IMR-90 (cell line): ENCODE results near the gene CTIF. TPM values are rescaled to one million over a fixed set of nuclear protein-coding genes. Genes with fewer than 3 reads are reported as not detected.

Experiments used
- ATAC-seq: fragments of 200-7000 bp; cut with Tn5 transposase; 2 replicates; pipeline ENCODE4 v1.9.1; 2020; ENCODE audit warnings: low read depth, mild to moderate bottlenecking, moderate library complexity
- BruUV-seq: library from RNA; stranded (reverse); fragments of 400-500 nt; replicated peaks from 2 replicates; lab custom pipeline; 2021; lab: Mats Ljungman, UMichigan
- CTCF ChIA-PET: fragments of 300-600 bp; formaldehyde crosslinking; extraction: SDS; loops from one replicate; lab custom pipeline; 2021; ENCODE audit warnings: antibody characterized with exemption; lab: Yijun Ruan, JAX
- POLR2A ChIA-PET: fragments of 300-600 bp; sonication (Branson Sonifier 250); formaldehyde crosslinking; loops from one replicate; lab custom pipeline; 2022; ENCODE audit warnings: antibody characterized with exemption; ENCODE audit not compliant: unreplicated experiment; lab: Charles Lee
- DNase-seq: peaks from one replicate; pipeline ENCODE4 v3.0.0; 2013
- H2AFZ ChIP-seq: replicated peaks from 2 replicates; pipeline ENCODE3; 2013; ENCODE audit warnings: low read length, mild to moderate bottlenecking; ENCODE audit not compliant: poor library complexity
- H2AK5ac ChIP-seq: 2 replicates; pipeline ENCODE4 v1.6.1; 2013; ENCODE audit warnings: low read depth, low read length, inconsistent platforms
- H2AK9ac ChIP-seq: replicated peaks from 2 replicates; pipeline ENCODE3; 2013; ENCODE audit warnings: mild to moderate bottlenecking, low read depth, low read length, moderate library complexity; ENCODE audit not compliant: poor library complexity
- H2BK120ac ChIP-seq: 2 replicates; pipeline ENCODE4 v1.6.1; 2013; ENCODE audit warnings: low read depth, low read length, inconsistent platforms
- H2BK15ac ChIP-seq: 3 replicates; pipeline ENCODE4 v1.6.1; 2013; ENCODE audit warnings: low read depth, low read length, inconsistent platforms
- H2BK20ac ChIP-seq: 2 replicates; pipeline ENCODE4 v1.6.1; 2013; ENCODE audit warnings: low read depth, mild to moderate bottlenecking, inconsistent platforms, low read length, moderate library complexity
- H2BK5ac ChIP-seq: 2 replicates; pipeline ENCODE4 v1.6.1; 2013; ENCODE audit warnings: mild to moderate bottlenecking, low read depth, low read length, inconsistent platforms; ENCODE audit not compliant: poor library complexity, severe bottlenecking
- H3K14ac ChIP-seq: replicated peaks from 2 replicates; pipeline ENCODE4 v1.6.1; 2013; ENCODE audit warnings: low read depth, low read length, inconsistent platforms
- H3K18ac ChIP-seq: 2 replicates; pipeline ENCODE4 v1.6.1; 2013; ENCODE audit warnings: low read depth, low read length, control low read depth
- H3K23ac ChIP-seq: 2 replicates; pipeline ENCODE4 v1.6.1; 2013; ENCODE audit warnings: low read depth, low read length, inconsistent platforms
- H3K27ac ChIP-seq: 2 replicates; pipeline ENCODE4 v1.5.1; 2013; ENCODE audit warnings: mild to moderate bottlenecking, control low read depth, low read length; ENCODE audit not compliant: insufficient read depth
- H3K27me3 ChIP-seq: 2 replicates; pipeline ENCODE4 v1.6.1; 2013; ENCODE audit warnings: low read length; ENCODE audit not compliant: control insufficient read depth, insufficient read depth
- H3K36me3 ChIP-seq: 2 replicates; pipeline ENCODE4 v1.6.1; 2013; ENCODE audit warnings: low read length, mixed read lengths; ENCODE audit not compliant: control insufficient read depth, insufficient read depth
- H3K4ac ChIP-seq: 2 replicates; pipeline ENCODE4 v1.6.1; 2013; ENCODE audit warnings: low read depth, low read length, inconsistent platforms
- H3K4me1 ChIP-seq: 2 replicates; pipeline ENCODE4 v1.6.1; 2013; ENCODE audit warnings: low read length, mixed read lengths; ENCODE audit not compliant: control insufficient read depth, insufficient read depth
- H3K4me2 ChIP-seq: 2 replicates; pipeline ENCODE4 v1.6.1; 2013; ENCODE audit warnings: low read depth, mild to moderate bottlenecking, control low read depth, low read length, moderate library complexity
- H3K4me3 ChIP-seq: 2 replicates; pipeline ENCODE4 v1.5.1; 2013; ENCODE audit warnings: low read depth, mild to moderate bottlenecking, control low read depth, low read length, moderate library complexity; ENCODE audit not compliant: insufficient read depth
- H3K56ac ChIP-seq: 2 replicates; pipeline ENCODE4 v1.6.1; 2013; ENCODE audit warnings: low read length, inconsistent platforms; ENCODE audit not compliant: insufficient read depth; ENCODE audit errors: extremely low read depth
- H3K79me1 ChIP-seq, 2 experiments: 2 replicates each; pipeline ENCODE4 v1.6.1; 2013; ENCODE audit warnings: low read length in 2 of 2, inconsistent platforms in 1 of 2, low read depth in 1 of 2
- H3K9ac ChIP-seq: 2 replicates; pipeline ENCODE4 v1.6.1; 2013; ENCODE audit warnings: low read depth, low read length, control low read depth
- H3K9me1 ChIP-seq: 2 replicates; pipeline ENCODE4 v1.6.1; 2013; ENCODE audit warnings: low read length, inconsistent platforms; ENCODE audit not compliant: insufficient read depth
- H3K9me3 ChIP-seq: 2 replicates; pipeline ENCODE4 v1.6.1; 2013; ENCODE audit warnings: low read length; ENCODE audit not compliant: control insufficient read depth, insufficient read depth
- H4K20me1 ChIP-seq: 2 replicates; pipeline ENCODE4 v1.6.1; 2013; ENCODE audit warnings: low read length, inconsistent platforms; ENCODE audit not compliant: insufficient read depth
- H4K5ac ChIP-seq: 2 replicates; pipeline ENCODE4 v1.6.1; 2013; ENCODE audit warnings: mild to moderate bottlenecking, low read depth, low read length, control low read depth
- H4K8ac ChIP-seq, 2 experiments: 2 replicates each; pipeline ENCODE4 v1.6.1; 2013; ENCODE audit warnings: low read depth in 2 of 2, low read length in 2 of 2, control low read depth in 1 of 2, inconsistent platforms in 1 of 2
- H4K91ac ChIP-seq: 2 replicates; pipeline ENCODE4 v1.6.1; 2013; ENCODE audit warnings: low read depth, low read length, inconsistent platforms; ENCODE audit not compliant: insufficient read depth
- BHLHE40 ChIP-seq: fragments of 150-350 bp; IDR thresholded peaks from 2 replicates; pipeline ENCODE4 v1.6.1; 2016; ENCODE audit warnings: mild to moderate bottlenecking, low read depth, low read length
- CEBPB ChIP-seq: IDR thresholded peaks from 2 replicates; pipeline ENCODE4 v1.6.1; 2012; ENCODE audit warnings: low read depth, low read length, improper control_type of control experiment
- CHD1 ChIP-seq: IDR thresholded peaks from 2 replicates; pipeline ENCODE4 v1.6.1; 2012; ENCODE audit warnings: low read depth, low read length, improper control_type of control experiment
- MAFK ChIP-seq: IDR thresholded peaks from 2 replicates; pipeline ENCODE4 v1.6.1; 2012; ENCODE audit warnings: low read depth, low read length, improper control_type of control experiment
- MAZ ChIP-seq: IDR thresholded peaks from 2 replicates; pipeline ENCODE4 v1.6.1; 2012; ENCODE audit warnings: low read depth, mild to moderate bottlenecking, low read length, improper control_type of control experiment, moderate library complexity, borderline replicate concordance
- MXI1 ChIP-seq: IDR thresholded peaks from 2 replicates; pipeline ENCODE4 v1.6.1; 2012; ENCODE audit warnings: low read depth, mild to moderate bottlenecking, low read length, moderate library complexity, borderline replicate concordance
- NFE2L2 ChIP-seq: fragments of 150-350 bp; IDR thresholded peaks from 2 replicates; pipeline ENCODE4 v1.6.1; 2016; ENCODE audit warnings: low read depth, mild to moderate bottlenecking, low read length
- POLR2A ChIP-seq: IDR thresholded peaks from 2 replicates; pipeline ENCODE4 v1.6.1; 2012; ENCODE audit warnings: mild to moderate bottlenecking, low read depth, low read length
- RAD21 ChIP-seq: IDR thresholded peaks from 2 replicates; pipeline ENCODE4 v1.6.1; 2012; ENCODE audit warnings: low read length, improper control_type of control experiment
- RCOR1 ChIP-seq: IDR thresholded peaks from 2 replicates; pipeline ENCODE4 v1.6.1; 2012; ENCODE audit warnings: mild to moderate bottlenecking, low read length, improper control_type of control experiment; ENCODE audit not compliant: insufficient replicate concordance
- WGBS, 2 experiments: methylation state at CpG; one replicate each; pipeline versions ENCODE4 v1.1.5 to v1.1.7; 2013; ENCODE audit warnings: missing lambda C conversion rate in 2 of 2; ENCODE audit not compliant: insufficient read length in 1 of 2; ENCODE audit errors: extremely low coverage in 2 of 2; 5-methylcytosine and 5-hydroxymethylcytosine counted together
- dilution Hi-C: fragments of 300-500 bp; cut with HindIII; formaldehyde crosslinking; loops from one replicate; pipeline ENCODE4 v1.14.3; 2018; ENCODE audit warnings: low sequenced_read_pairs; ENCODE audit not compliant: unreplicated experiment
- in situ Hi-C: fragments of 300-500 bp; cut with MboI; formaldehyde crosslinking; loops from 3 replicates; pipeline ENCODE4 v1.14.3; 2019; ENCODE audit warnings: low sequenced_read_pairs, inconsistent platforms, mixed read lengths
- intact Hi-C: fragments of 100-400 bp; cut with micrococcal nuclease; formaldehyde crosslinking; loops from 2 replicates; pipeline ENCODE4 v1.10.0; 2022
- polyA plus RNA-seq, 3 experiments: library from polyadenylated mRNA; depleted of rRNA; stranded (reverse); fragments of >200 nt; gene quantifications; 2 replicates each; pipeline ENCODE4 v1.2.3, GENCODE V29; 2012; ENCODE audit warnings: low replicate concordance in 1 of 3
- total RNA-seq: library from RNA; depleted of rRNA; stranded (reverse); fragments of >200 nt; gene quantifications from 2 replicates; pipeline ENCODE4 v1.2.3, GENCODE V29; 2012
- TF ChIP-seq, protein P1 (sequence below): fragments of 150-350 bp; IDR thresholded peaks from 2 replicates; pipeline ENCODE4 v1.6.1; 2016; ENCODE audit warnings: low read depth, mild to moderate bottlenecking, low read length, moderate library complexity, borderline replicate concordance

Gene CTIF
- total and polyA plus RNA-seq, 2 of the 4 experiments (the other 2 are of a cell fraction) = 25.1 to 57.0 TPM

DNA sequence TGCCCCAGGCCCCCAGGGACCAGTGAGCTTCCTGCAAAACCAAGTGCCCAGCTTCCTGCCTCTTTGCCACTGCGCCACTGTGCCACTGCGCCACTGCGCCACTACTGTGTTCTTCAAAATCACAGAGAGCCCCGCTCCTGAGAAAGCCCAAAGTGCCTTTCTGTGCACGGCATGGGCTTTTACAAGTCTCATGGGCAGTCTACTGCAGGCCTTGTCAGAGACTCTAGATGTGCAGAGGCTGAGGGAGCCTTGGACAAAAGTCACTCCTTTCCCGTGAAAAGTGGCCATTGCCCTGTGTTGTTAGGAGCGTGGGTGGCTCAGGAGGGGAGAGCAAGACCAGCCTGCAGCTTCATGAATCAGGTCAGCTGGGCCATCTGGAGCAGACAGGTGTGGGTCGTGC is 231.4 kb downstream of the CTIF start:
- Histone ChIP-seq H2BK5ac (no peak overlapping the region), H3K56ac (no peak overlapping the region), H3K4ac (no peak overlapping the region), H3K27ac (no peak overlapping the region), H4K8ac (no peak overlapping the region), H2BK15ac (no peak overlapping the region), H3K9me1 (peaks cover 25% of the 10 kb centered on the region), H3K23ac (no peak overlapping the region), H3K14ac (no peak overlapping the region), H2AFZ (no peak overlapping the region), H2BK20ac (no peak overlapping the region), H4K20me1 (peaks cover 24% of the 10 kb centered on the region), H3K9me3 (no peaks in the 10 kb centered on the region), H3K4me1 (peaks cover 18% of the 10 kb centered on the region), H3K36me3 (peaks cover 50% of the 10 kb centered on the region), H2BK120ac (no peak overlapping the region), H4K5ac (no peak overlapping the region), H3K79me1 (peaks cover 47 to 69% of the 10 kb centered on the region in 2 experiments), H3K9ac (no peak overlapping the region), H3K18ac (no peak overlapping the region), H2AK9ac (no peak overlapping the region), H3K27me3 (no peaks in the 10 kb centered on the region), H4K91ac (no peak overlapping the region), H2AK5ac (no peak overlapping the region), H3K4me3 (no peak overlapping the region), H3K4me2 (no peak overlapping the region)
- 100% methylated on average over 3 of the region's 8 CpGs; no CpG with 5 or more reads in 1 of the 2 experiments for WGBS, 2 experiments
- ATAC-seq (no peak), DNase-seq (no peak)
- POLR2A ChIA-PET = no interaction called here
- BruUV-seq = no TSS peak
- intact Hi-C loops = no loop called here
- TF ChIP-seq MAFK (no peak), CHD1 (no peak), MXI1 (no peak), MAZ (no peak), RCOR1 (no peak), CEBPB (no peak), NFE2L2 (no peak), RAD21 (no peak), BHLHE40 (no peak), POLR2A (no peak)
- TF ChIP-seq, protein P1, sequence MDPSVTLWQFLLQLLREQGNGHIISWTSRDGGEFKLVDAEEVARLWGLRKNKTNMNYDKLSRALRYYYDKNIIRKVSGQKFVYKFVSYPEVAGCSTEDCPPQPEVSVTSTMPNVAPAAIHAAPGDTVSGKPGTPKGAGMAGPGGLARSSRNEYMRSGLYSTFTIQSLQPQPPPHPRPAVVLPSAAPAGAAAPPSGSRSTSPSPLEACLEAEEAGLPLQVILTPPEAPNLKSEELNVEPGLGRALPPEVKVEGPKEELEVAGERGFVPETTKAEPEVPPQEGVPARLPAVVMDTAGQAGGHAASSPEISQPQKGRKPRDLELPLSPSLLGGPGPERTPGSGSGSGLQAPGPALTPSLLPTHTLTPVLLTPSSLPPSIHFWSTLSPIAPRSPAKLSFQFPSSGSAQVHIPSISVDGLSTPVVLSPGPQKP = no peak
- CTCF ChIA-PET = no interaction called here
- dilution Hi-C loops = no loop called here
- in situ Hi-C loops = no loop called here
